Adrenal gland (tissue), 12 donors: Measurements from ENCODE around the gene CCDC90B. TPM values are rescaled to one million over a fixed set of nuclear protein-coding genes. Genes with fewer than 3 reads are reported as not detected.
"Not testable (repeated sequence)": the region's sequence is repeated elsewhere in the genome, so short reads cannot be mapped to it uniquely, and the experiment has no call there.

Experiments used
- DNase-seq, 7 donors: peaks; one replicate each; pipeline ENCODE4 v3.0.0-alpha.2; 2019 to 2020
- H3K27ac ChIP-seq, 5 donors: fragments of 200-600 bp; sonication (generic) in 4 of 5; 1 replicate in 3 of 5; 2 replicates in 2 of 5; pipeline versions ENCODE4 v1.5.1 to v1.8.0; 2016 to 2020; ENCODE audit warnings: mild to moderate bottlenecking in 1 of 5
- H3K27me3 ChIP-seq: fragments of 200-600 bp; 2 replicates; pipeline ENCODE4 v1.8.0; 2021
- H3K36me3 ChIP-seq, 2 donors: fragments of 200-600 bp; replicated peaks in 1 of 2; 1 replicate in 1 of 2; 2 replicates in 1 of 2; pipeline versions ENCODE4 v1.5.1 to v1.8.0; 2018 to 2022
- H3K4me1 ChIP-seq, 2 donors: fragments of 200-600 bp; replicated peaks in 1 of 2; 1 replicate in 1 of 2; 2 replicates in 1 of 2; pipeline versions ENCODE4 v1.5.1 to v1.8.0; 2018 to 2021
- H3K4me3 ChIP-seq, 4 donors: fragments of 200-600 bp; sonication (generic) in 3 of 4; one replicate each; pipeline ENCODE4 v1.5.1; 2016 to 2018
- H3K9me3 ChIP-seq, 3 donors: fragments of 200-600 bp; sonication (generic) in 1 of 3; replicated peaks in 1 of 3; 1 replicate in 2 of 3; 2 replicates in 1 of 3; pipeline versions ENCODE4 v1.5.1 to v1.8.0; 2016 to 2021
- POLR2A ChIP-seq, 2 donors: fragments of 450-650 bp; IDR thresholded peaks; one replicate each; pipeline ENCODE4 v1.6.1; 2017; ENCODE audit warnings: antibody characterized with exemption in 2 of 2, mild to moderate bottlenecking in 2 of 2, moderate library complexity in 1 of 2
- WGBS, 4 donors: extraction: QIAGEN DNeasy Blood & Tissue Kit in 2 of 4; methylation state at CpG; one replicate each; pipeline versions ENCODE4 v1.1.5 to v1.1.7; 2013 to 2017; 5-methylcytosine and 5-hydroxymethylcytosine counted together
- intact Hi-C, 2 donors: fragments of 100-400 bp; cut with DNase I; formaldehyde crosslinking; loops; one replicate each; pipeline versions ENCODE4 v1.14.1 to v1.15.0; 2022 to 2023
- polyA plus RNA-seq, 3 donors: library from polyadenylated mRNA; stranded (reverse); fragments of 200-250 nt in 2 of 3; fragments of 350-450 nt in 1 of 3; fragmentation: Illumina TruSeq in 1 of 3; extraction: RNeasy Lipid Tissue Mini Kit (QIAGEN cat#74804) in 1 of 3; gene quantifications; one replicate each; pipeline ENCODE4 v1.2.3, GENCODE V29; 2013 to 2014
- total RNA-seq, 9 donors: library from RNA; depleted of rRNA in 4 of 9; stranded (reverse); fragments of >200 nt in 4 of 9; fragments of 120-200 nt in 1 of 9; fragmentation: NEBNext Ultra II Directional in 1 of 9; extraction: Animal tissue kit (Norgen Biotek cat#: 25700) in 1 of 9; gene quantifications; one replicate each; pipeline versions ENCODE4 v1.1.0 to v1.2.4, GENCODE V29; 2013 to 2023
- TF ChIP-seq, protein P1 (sequence below), 6 experiments: fragments of 450-650 bp in 4 of 6; fragments of 200-600 bp in 2 of 6; sonication (generic) in 1 of 6; IDR thresholded peaks; 1 replicate in 5 of 6; 2 replicates in 1 of 6; pipeline versions ENCODE4 v1.5.1 to v1.8.0; 2016 to 2021; ENCODE audit warnings: antibody characterized with exemption in 6 of 6, mild to moderate bottlenecking in 2 of 6, moderate library complexity in 1 of 6
- donor health status: healthy with polysubstance abuse.
- donor health status: Bipolar disorder and iron deficiency.
- donor health status: DM: yes; HTN: yes; CAD: no.
- donor health status: DM: no; HTN: no; CAD: no.
- donor health status: DM: no; HTN: no; CAD: no.
- donor health status: DM: yes; HTN: yes; CAD: no.

CCDC90B gene
- total and polyA plus RNA-seq, 12 donors: 38.9 to 147 (median 59.2) TPM

DNA sequence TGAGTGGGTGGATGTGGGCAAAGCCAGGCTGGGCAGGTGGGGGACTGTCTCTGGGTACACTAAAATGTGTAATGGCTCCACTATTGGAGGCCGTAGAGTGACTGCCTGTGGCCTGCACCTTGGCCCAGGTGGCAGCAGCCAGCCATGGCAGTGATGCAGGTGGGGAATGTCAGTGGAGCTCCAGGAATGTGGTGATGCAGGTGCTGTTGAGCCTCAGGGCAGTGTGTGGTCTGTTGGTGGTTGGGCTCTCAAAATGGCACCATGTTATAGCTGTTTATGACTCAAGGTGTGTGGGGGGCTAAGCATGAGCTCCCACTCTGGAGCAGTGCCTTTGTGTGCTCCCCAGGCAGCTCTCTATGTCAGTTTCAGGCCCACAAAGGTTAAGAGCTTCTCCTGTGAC, 40.2 kb upstream of the CCDC90B start:
- Histone ChIP-seq H3K27ac (no peak overlapping the region), H3K27me3 (no peaks in the 10 kb centered on the region), H3K4me3 (no peak overlapping the region), H3K36me3 (no peaks in the 10 kb centered on the region), H3K9me3 (peaks cover 0 to 4% (median 0%) of the 10 kb centered on the region in 3 donors), H3K4me1 (no peaks in the 10 kb centered on the region)
- DNase-seq: no peak
- intact Hi-C loops: no loop called here
- 83 to 100% (median 93%) methylated on average over 1 of the region's 1 CpG; no CpG with 5 or more reads in 1 of the 4 donors for WGBS, 4 donors
- TF ChIP-seq, protein P1, sequence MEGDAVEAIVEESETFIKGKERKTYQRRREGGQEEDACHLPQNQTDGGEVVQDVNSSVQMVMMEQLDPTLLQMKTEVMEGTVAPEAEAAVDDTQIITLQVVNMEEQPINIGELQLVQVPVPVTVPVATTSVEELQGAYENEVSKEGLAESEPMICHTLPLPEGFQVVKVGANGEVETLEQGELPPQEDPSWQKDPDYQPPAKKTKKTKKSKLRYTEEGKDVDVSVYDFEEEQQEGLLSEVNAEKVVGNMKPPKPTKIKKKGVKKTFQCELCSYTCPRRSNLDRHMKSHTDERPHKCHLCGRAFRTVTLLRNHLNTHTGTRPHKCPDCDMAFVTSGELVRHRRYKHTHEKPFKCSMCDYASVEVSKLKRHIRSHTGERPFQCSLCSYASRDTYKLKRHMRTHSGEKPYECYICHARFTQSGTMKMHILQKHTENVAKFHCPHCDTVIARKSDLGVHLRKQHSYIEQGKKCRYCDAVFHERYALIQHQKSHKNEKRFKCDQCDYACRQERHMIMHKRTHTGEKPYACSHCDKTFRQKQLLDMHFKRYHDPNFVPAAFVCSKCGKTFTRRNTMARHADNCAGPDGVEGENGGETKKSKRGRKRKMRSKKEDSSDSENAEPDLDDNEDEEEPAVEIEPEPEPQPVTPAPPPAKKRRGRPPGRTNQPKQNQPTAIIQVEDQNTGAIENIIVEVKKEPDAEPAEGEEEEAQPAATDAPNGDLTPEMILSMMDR (IDR thresholded peaks at IDR 0.05): no peak
- no peak for TF ChIP-seq POLR2A (IDR thresholded peaks at IDR 0.05)

DNA sequence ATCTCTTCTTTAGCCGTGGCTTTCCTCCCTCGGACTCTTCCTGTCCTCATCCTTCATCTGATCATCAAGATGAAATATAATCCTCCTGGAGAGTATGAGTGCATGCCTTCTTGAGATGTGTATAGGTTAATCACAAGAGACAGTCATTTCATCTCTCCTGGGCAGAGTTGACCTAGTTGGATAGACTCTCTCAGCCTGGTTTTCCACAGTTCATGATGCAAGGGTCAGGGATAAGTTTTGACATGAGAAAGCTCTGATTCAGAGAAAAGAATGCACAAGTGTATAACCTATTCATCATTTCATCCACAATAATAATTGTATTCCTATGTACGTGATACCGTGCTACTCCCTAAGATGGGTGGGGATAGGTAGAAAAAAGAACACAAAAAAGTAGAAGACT, 33.2 kb upstream of the CCDC90B start:
- DNase-seq: no peak
- Histone ChIP-seq H3K36me3 (no peaks in the 10 kb centered on the region), H3K4me3 (no peak overlapping the region), H3K9me3 (no peaks in the 10 kb centered on the region), H3K4me1 (no peaks in the 10 kb centered on the region), H3K27me3 (no peaks in the 10 kb centered on the region), H3K27ac (no peak overlapping the region)
- intact Hi-C loops: no loop called here
- no peak for TF ChIP-seq POLR2A (IDR thresholded peaks at IDR 0.05)
- TF ChIP-seq, protein P1 (IDR thresholded peaks at IDR 0.05): no peak
- WGBS, 4 donors: 40 to 66% (median 44%) methylated on average over 4 of the region's 4 CpGs

DNA sequence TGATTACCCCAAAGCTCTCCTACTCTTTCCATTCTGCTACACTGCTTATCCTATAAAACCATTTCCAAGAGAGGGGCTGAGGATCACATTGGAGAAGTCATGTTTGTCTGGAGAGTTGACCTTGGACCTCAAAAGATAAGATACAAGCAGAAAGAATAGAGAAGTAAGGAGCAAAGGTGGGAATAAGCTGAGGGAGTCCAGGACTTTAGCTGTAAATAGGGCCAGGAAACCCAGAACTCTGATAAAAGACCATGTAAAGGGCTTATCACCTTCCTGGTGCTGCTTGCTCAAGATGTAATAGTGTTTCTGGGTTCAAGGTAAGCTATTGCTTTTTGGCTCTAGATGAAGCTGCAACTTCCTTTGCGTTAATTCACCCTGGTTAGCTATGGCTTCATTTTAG, 32.8 kb upstream of the CCDC90B start:
- H3K9me3 ChIP-seq: no peaks in the 10 kb centered on the region
- no peak overlapping the region for H3K4me3 ChIP-seq
- no peak overlapping the region for H3K27ac ChIP-seq
- no peaks in the 10 kb centered on the region for H3K36me3 ChIP-seq
- no peaks in the 10 kb centered on the region for H3K27me3 ChIP-seq
- 85 to 100% (median 92%) methylated on average over 1 of the region's 1 CpG for WGBS, 4 donors
- no peaks in the 10 kb centered on the region for H3K4me1 ChIP-seq
- no peak for TF ChIP-seq POLR2A (IDR thresholded peaks at IDR 0.05)
- TF ChIP-seq, protein P1 (IDR thresholded peaks at IDR 0.05): no peak
- intact Hi-C loops: no loop called here
- no peak for DNase-seq

DNA sequence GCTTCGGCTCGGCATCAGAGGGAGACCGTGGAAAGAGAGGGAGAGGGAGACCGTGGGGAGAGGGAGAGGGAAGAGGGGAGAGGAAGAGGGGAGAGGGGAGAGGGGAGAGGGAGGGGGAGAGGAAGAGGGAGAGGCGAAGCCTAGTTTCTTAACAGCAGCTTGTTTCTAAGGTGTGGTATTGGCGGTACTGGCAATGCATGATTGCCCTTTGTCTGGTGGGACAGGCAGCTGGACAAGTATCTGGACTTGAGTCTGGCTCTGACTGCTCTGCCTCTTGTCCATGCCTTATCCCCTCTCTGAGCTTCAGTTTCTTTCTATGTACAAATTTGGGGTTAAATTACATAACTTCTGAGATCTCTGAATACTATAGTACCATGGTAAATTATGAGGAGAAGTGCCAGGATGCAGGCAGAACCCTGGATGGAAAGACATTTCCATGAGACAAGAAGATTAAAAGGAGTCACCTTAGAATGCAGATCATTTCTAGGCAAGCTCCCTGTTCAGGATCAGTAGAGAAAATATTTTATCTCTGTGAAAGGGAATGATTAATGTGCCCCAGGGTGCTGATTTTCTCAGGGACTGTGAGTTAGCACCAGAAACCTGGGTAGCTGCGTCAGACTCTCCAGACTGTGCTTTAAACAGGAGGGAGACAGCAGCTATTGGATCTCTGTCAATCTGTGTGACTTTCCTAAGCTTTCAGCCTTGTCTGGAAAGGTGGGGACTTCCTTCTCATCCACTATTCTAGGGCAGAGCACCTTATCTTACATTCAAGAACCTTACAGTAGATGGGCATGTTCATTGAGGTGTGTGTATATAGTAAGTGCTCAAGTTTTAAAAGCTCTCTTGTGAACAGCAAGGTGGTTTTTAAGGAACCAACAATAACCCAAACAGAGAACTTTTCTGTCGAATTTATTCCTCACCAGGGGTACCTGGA, 31.9 kb upstream of the CCDC90B start:
- H3K27ac ChIP-seq: no peak overlapping the region
- no peaks in the 10 kb centered on the region for H3K36me3 ChIP-seq
- H3K4me1 ChIP-seq: no peaks in the 10 kb centered on the region
- H3K4me3 ChIP-seq: no peak overlapping the region
- no peaks in the 10 kb centered on the region for H3K27me3 ChIP-seq
- intact Hi-C loops: no loop called here
- no peak for TF ChIP-seq POLR2A (IDR thresholded peaks at IDR 0.05)
- TF ChIP-seq, protein P1 (IDR thresholded peaks at IDR 0.05): no peak
- WGBS, 4 donors: 82 to 86% (median 83%) methylated on average over 7 to 8 of the region's 8 CpGs
- H3K9me3 ChIP-seq: no peaks in the 10 kb centered on the region
- DNase-seq: no peak

DNA sequence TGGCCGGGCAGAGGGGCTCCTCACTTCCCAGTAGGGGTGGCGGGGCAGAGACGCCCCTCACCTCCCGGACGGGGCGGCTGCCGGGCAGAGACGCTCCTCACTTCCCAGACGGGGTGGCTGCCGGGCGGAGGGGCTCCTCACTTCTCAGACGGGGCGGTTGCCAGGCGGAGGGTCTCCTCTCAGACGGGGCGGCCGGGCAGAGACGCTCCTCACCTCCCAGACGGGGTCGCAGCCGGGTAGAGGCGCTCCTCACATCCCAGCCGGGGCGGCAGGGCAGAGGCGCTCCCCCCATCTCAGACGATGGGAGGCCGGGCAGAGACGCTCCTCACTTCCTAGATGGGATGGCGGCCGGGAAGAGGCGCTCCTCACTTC, 30.7 kb upstream of the CCDC90B start:
- intact Hi-C loops, H3K36me3 ChIP-seq, H3K27ac ChIP-seq, H3K27me3 ChIP-seq, H3K9me3 ChIP-seq, H3K4me1 ChIP-seq, H3K4me3 ChIP-seq, DNase-seq: not testable (repeated sequence)
- 95 to 99% (median 96%) methylated on average over 14 to 31 of the region's 31 CpGs for WGBS, 4 donors

DNA sequence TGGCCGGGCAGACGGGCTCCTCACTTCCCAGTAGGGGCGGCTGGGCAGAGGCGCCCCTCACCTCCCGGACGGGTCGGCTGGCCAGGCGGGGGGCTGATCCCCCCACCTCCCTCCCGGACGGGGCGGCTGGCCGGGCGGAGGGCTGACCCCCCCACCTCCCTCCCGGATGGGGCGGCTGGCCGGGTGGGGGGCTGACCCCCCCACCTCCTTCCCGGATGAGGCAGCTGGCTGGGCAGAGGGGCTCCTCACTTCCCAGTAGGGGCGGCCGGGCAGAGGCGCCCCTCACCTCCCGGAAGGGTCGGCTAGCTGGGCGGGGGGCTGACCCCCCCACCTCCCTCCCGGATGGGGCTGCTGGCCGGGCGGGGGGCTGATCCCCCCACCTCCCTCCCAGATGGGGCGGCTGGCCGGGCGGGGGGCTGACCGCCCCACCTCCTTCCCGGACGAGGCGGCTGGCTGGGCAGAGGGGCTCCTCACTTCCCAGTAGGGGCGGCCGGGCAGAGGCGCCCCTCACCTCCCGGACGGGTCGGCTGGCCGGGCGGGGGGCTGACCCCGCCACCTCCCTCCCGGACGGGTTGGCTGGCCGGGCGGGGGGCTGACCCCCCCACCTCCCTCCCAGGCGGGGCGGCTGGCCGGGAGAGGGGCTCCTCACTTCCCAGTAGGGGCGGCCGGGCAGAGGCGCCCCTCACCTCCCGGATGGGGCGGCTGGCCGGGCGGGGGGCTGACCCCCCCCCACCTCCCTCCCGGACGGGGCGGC, 30.2 kb upstream of the CCDC90B start:
- H3K9me3 ChIP-seq, H3K27ac ChIP-seq, H3K36me3 ChIP-seq, intact Hi-C loops, DNase-seq, H3K4me1 ChIP-seq, H3K27me3 ChIP-seq, H3K4me3 ChIP-seq: not testable (repeated sequence)
- WGBS, 4 donors: 80 to 95% (median 94%) methylated on average over 2 to 59 of the region's 59 CpGs
